ENCODE results near the gene GCAT.

GRCh38 chr22:37811867-37812266, 4.1 kb downstream of the GCAT start:
- no peak for TF ChIP-seq CTCF (IDR thresholded peaks at IDR 0.05)
- no peak for TF ChIP-seq POLR2AphosphoS5 (IDR thresholded peaks at IDR 0.05)
